Stimulated activated CD4-positive, alpha-beta T cell treated with anti-CD3 and anti-CD28 coated beads, Interleukin-2, amount 100 ng/mL, for 24 hours (primary cell): ENCODE measurements around the gene ADRA2A.

Experiments
- DNase-seq, 2 donors: peaks; one replicate each; pipeline ENCODE4 v3.0.0-alpha.2; 2020

The ADRA2A gene

DNA sequence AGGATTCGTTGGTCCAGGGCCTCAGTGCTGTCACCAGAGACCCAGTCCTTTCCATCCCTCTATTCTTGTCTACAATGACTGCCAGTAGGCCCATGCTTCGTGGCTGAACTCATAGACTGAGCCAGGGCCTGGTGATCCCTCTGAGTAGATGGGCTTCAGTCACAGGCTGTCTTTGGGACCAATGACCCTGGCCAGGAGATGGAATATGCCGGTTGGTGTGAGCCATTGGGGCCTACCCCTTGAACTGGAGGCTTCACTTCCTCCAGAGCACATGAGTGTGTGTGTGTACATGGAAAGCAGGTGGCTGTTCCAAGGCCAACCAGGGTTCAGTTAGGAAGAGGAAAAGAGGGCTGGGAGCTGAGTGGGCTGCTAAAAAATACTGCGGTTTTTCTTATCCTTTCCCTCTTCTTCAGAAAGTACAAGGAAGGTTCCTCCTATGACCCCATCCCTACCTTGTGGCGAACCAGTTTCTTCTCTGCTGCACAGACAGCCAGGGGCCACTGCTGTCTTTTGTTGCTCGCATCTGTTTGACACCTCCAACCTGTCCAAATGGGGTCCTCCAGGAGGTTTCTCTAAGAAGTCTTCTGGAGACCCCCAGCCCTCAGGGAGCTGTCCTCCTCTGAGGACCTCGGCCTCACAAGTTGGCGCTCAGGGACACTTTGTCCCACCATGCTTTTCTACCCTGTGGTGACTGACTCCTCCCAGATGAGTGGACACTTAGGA is 36.6 kb downstream of the ADRA2A start:
- DNase-seq: no peak

DNA sequence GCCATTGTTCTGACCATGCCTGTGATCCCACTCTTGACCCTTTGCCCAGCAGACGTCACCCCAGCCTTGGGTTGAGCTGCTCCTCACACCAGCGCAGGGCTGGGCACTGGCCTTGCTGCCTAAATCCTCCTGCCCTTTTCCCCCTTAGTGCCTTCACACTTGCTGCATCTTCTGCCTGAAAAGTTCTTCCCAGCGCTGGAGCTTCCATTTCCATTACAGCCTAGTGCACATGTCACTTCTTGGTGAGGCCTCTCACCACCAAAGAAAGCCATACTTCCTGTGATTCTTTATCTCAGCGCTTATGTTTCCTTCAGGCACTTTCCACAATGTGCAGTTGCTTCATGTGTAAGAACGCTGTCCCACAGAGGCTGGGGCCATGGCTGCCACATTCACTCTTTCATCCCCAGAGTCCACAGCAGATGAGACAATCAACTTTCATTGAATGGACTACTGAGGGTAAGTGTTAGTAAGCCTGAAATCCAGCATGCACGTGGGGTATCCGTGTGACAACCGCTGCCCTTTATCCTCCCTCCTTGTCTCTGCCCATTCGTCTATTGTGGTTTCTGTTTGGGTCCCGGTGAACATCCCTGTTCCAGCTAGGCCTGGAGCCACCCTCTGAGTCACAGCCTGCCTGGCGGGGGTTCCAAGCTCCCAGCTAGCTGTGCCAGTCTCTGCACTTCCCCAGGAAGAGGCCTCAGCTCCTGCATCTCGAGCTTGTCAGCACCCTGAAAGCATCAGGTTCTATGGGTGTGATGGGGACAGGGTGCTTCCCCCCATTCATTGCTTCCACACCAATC is 37.3 kb downstream of the ADRA2A start:
- DNase-seq: no peak

DNA sequence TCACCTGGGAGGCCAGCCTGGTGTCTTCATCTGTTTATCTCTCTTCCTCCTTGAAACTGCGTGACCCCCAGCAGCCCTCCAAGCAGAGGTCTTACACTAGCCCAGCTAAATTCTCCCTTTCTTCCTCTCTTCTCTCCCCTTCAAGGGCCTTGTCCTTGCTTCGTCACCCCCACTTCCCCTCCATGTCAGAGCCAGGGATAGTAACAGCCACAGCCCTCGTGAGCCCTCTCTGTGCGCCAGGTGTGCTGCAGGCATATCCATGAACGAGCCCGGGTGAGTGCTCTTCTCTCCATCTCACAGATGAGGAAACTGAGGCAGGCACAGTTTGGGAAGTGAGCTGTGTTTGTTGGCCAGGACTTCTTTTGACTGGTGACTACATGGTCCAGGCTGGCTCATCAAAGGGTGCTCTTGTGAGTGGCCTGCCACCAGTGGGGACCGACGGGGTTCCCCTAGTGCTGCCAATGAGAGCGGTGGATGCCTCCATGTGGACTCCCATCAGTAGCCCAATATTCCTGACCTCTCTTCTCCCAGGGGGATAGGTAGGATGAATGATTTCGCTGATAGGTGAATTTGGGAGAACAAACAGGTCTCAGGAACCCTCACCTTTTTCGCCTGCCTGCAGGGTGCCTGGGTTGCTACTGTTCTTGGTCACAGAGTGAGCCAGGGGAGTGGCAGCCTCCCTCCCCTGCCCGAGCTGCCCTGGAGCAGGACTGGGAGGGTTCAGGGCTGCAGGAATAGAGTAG is 38.1 kb downstream of the ADRA2A start:
- DNase-seq: no peak

DNA sequence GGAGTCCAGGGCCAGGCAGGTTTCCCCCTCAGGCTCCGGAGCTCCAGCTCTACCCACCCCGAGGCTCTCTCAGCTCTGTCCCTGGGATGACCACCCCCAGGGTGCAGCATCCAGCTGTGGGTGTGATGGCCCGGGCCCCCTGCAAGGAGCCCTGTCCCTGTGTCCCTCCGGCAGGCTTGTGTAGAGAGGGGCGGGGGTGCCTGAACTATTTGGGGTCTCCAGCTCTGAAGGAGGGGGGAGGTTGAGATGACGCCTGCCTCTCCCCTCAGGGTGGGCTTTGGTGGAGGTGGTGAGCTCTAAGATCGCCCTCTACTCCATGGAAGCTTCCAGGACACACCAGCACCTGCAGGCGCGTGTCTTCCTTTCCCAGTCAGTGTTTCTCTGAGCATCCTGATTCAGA is 39.4 kb downstream of the ADRA2A start:
- no peak for DNase-seq

DNA sequence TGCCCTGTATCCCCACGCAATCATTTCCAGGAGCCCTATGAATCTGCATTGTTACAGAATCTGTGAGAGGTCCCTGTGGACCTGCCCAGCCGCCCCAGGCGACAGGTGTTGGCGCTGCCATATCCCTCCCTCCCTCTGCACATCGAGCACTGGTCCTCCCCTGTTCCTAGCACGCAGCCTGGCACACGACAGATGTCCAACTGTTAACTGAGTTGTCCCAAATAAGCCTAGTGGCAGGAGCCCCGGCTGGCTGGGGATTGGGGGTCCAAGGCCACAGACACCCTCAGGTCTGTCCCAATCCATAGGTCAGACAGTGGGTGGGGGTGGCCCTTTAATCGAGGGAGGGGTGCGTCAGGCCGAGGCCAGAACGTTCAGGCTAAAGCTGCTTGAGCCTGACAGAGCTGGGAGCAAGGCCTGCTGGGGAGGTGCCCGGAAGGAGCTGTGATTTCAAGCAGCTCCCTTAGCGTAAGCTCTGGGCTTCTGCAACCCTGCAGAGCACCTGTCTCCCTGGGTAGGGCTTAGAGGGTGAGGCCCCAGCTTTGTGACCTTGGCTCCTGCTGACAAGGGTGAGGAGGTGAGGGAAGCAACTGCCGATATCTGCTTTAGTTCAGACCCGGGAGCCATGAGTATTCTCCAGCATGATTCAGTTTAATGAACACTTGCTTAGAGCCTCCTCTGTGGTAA is 40.1 kb downstream of the ADRA2A start:
- DNase-seq: no peak

DNA sequence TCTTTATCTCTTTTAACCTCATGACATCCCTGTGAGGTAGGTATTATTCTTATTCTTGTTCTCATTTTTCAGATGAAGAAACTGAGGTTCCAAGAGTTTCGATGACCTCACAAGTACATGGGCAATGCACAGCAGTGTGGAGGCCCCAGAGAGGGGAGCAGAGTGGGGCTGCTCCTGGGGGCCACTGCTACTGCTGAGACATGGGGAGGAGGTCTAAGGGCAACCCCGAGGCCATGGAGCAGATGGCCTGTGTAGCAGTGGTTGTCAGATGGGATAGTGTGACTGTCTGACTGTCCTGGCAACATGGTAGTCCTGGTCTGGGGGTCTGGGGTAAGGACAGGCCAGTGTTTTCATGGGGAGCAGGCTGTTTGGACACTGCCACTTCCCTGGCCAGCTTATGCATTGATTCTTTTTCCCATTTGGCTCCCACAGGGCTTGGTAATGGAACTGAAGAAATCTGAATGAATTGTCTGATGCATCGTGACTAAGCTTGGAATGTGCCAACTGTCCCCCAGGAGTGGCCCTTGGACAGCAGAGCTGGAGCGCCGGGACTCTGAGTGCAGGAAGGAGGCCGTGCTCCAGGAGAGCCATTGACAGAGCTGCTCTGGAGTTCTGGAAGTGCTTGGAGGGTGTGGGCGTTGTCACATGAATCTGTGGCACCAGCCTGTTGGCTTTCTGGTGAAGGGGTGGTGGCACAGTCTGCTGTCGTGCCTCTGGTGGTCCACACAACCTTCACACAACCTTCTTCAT is 40.9 kb downstream of the ADRA2A start:
- no peak for DNase-seq

DNA sequence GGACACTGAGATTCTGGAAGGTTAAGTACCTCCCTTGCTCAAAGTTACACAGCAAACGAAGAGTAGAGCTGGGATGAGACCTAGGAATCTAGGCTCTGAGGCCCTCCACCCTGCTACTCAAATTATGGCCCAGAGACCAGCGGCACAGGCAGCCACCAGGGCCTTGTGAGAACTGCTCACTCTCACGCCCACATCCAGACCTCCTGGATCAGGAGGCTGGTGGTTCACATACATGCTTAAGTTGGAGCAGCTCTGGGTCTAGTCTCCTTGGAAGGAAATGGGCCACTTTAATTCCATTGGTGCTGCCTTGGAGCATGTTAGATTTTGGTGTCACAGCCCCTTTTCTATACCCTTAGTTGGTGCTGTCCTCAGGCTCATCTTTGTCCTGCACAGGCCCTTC is 41.9 kb downstream of the ADRA2A start:
- no peak for DNase-seq

DNA sequence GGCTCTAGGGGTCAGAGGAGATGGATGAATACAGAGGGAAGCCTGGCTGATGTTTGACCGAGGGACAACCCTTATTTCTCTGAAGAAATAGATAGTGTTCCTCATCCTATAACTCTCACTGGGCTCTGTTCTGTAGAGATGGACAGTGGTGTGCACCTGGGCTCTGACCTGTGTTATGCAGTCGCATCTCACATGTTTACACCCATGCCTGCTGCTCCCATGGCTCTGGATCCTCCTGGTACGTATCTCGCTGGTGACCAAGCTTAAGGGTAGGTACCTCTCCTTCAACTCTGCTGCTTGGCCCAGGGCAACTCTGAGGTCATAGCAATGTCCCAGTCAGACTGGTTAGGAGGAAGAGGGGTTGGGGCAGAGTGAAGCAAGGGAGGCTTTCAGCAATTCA is 42.8 kb downstream of the ADRA2A start:
- no peak for DNase-seq

DNA sequence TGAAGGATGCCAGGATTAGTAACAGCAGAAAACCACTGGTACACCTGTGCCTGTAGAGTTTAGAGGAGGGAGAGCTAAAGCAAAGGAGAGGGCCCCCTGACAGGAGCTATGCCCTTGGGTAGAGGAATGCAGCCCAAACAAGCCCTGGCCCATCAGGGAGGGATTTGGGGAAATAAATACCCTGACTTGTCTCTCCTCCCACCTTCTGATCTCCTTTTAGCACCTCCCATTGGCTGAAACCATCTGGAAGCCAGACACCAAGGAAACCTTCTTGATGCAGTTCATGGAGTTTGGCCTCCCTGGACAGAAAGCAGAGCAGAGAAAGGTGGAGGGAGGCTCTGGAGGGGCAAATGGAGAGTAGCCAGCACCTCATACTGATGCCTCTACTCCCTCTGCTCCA is 45.3 kb downstream of the ADRA2A start:
- DNase-seq: no peak

DNA sequence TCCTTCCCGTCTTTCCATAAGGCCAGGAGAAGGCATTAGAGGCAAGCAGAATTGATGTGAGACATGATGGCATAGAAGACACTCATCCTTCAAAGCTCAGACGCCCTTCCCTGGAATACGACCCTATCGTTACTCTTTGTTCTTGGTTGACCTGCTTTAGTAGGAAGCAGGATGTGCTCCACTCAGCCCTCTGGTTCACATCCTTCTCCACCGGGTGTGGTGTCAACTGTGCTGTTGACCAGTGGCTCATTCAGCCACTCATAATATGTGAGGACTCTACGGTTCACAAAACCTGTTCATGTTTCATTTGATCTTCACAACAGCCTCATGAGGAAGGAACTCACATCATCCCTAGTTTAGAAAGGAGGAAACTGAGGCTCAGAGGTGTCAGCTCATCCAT is 47.1 kb downstream of the ADRA2A start:
- no peak for DNase-seq

DNA sequence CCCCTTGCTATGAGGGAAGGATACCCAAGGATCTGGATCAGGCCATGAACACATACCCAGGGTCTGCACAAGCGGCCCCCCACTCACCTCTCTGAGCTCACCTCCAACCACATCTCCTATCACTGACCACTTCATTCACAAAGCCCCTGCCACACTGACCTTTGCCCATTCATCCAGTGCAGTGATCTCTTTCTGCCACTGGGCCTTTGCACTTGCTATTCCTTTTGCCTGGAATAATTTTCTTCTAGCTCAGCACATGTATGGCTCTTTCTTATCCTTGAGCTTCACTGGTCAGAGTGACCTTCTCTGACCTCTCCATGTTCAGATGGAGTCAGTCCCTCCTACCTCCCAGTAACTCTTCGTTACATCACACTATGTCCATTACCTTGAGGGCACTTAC is 48.3 kb downstream of the ADRA2A start:
- DNase-seq: no peak

DNA sequence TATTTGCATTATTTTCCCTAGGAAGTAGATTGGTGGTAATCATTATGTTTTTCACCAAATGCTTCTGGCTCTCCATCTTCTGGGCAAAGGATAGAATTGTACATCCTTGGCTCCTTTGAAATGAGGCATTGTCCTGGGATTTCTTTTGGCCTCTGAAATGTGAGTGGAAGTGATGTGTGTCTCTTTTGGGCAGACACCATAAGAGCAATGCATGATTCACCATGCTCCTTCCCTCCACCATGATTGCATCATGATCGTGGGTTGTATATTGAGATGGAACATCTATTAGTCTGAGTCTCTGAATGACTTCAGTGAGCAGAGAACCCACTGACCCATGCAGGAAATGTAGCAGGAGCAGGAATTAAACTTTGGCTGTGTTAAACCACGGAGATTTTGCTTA is 49.2 kb downstream of the ADRA2A start:
- DNase-seq: no peak

DNA sequence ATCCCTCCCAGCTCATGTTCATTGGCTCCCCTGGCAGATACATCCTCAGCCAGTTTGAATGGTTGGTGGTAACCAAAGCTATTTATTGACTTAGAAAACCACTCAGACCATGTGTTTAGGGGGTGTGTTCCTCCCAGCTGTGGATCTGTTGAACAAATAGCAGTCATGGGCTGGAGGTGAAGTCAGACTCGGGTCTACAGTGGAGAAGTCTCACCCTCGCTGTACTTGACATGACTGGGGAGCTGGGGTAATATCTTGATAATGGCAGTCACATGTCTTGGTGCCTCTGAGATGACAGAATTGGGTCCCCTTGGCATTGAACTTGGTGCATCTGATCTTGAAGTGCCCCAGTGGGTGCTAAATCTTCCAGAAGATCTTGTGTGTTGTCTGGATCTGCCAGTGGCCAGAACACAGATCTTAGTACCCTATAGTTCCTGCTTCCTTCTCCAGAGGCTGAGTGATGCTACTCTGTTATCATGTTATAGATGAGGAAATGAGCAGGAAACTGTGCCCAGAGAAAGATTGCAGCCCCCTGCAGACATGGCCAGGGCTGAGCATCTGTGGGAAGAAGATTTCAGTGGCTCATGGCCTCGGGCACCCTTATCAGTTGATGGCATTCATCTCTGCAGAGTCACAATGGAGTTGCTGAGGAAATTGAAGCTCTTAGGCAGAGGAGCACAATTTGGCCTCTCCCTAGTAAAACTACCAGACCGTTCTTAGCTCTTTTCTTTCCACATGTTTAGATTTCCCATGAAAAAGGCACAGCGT is 50.4 kb downstream of the ADRA2A start:
- DNase-seq: no peak

DNA sequence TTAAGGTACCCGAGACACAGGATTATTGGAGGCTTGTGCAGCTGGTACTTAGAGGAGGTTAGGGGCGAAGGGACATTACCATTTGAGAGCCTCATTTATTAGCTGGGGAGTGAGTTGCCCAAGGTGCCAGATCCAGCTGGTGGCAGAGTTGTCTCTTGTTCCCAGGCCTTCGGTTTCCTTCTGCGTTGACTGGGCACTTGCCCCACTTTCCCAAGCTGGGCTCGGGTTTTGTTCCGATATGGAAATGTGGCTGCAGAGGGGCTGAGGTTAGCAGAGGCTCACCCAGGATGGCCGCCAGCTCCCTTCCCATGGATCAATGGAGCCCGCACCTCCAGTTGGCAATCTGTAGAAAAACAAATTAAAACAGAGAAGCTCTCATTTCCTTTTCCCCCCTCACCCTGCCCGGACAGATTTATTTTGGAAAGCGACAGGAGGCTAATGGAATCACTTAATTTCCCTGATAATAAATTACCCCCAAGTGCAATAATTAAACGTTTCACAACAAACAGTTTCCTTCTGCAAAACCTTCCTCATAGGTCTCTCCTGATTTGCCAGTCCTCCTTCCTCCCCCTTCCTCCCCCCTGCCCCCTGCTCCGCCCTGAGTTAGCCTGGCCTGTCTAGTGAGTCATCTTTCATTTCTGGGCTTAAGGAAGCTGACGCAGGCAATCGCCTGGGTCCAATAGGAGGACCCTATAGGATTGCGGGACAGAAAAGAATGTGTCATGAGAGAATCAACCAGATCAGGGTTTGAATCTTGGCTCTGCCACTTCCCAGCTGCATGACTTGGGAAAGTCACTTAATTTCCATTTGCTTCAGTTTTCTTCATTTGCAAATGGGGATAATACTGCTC is 51.7 kb downstream of the ADRA2A start:
- no peak for DNase-seq

DNA sequence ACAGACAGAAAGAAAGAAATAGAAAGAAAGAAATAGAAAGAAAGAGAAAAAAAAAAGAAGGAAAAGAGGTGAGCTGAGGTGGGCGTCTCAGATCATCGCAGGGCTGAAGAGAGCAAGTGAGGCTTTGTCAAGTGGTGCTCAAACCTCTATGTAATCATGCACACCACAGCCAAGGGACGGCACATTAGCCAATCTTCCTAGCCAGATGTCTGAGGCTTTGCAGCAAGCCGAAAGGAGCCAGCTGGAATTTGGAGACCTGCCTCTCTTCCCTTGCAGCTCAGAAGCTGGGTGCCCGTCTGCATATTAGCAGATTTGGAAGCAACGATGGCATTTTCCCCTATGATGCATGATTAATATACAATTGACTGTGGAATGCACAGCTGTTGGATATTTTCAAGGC is 52.5 kb downstream of the ADRA2A start:
- no peak for DNase-seq

DNA sequence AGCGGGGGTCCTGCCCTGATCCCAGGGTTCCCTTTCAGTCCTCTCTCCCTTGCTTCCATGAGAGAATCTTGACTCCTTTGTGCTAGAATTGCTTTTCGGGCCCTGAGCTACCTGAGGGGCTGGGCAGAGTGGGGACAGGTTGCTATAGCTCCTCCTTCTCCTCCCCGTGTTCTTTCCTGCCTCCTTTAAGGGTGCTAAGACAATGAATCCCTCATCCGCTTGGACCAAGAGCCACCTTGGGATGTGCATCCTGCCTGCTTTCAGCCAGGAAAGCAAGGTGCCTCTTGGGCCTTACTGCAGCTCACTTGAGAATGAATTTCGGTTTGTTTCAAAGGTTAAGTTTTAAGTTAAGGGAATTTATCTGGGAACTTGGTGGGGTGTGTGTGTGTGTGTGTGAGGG is 53.6 kb downstream of the ADRA2A start:
- DNase-seq: no peak
